ENCODE measurements around the gene FBXO41. TPM values are rescaled to one million over a fixed set of nuclear protein-coding genes. Genes with fewer than 3 reads are reported as not detected.

The FBXO41 gene
- total and polyA plus RNA-seq, 10 of the 15 experiments (the other 5 are each of a cell fraction or from before 2014, with no cell fraction given): 1.9 to 38.9 (median 11.3) TPM

GRCh38 chr2:73232403-73233153 lies 51.7 kb downstream of the FBXO41 start (continued):
- no peak for TF ChIP-seq PRDM15 (CRISPR knock-in tag; IDR thresholded peaks at IDR 0.05)
- TF ChIP-seq CREB1 (IDR thresholded peaks at IDR 0.05; ENCODE audit: low read depth): no peak
- no peak for TF ChIP-seq ZNF217 (IDR thresholded peaks at IDR 0.05)
- TF ChIP-seq BCL3 (IDR thresholded peaks at IDR 0.05; ENCODE audit: borderline replicate concordance, insufficient read depth, low read depth, low read length, poor library complexity, severe bottlenecking): no peak
- TF ChIP-seq RB1 (IDR thresholded peaks at IDR 0.05; ENCODE audit: borderline replicate concordance): 0 out of 2 replicates have a peak, but pooled peaks have one; percentile 60
- TF ChIP-seq, protein P1, sequence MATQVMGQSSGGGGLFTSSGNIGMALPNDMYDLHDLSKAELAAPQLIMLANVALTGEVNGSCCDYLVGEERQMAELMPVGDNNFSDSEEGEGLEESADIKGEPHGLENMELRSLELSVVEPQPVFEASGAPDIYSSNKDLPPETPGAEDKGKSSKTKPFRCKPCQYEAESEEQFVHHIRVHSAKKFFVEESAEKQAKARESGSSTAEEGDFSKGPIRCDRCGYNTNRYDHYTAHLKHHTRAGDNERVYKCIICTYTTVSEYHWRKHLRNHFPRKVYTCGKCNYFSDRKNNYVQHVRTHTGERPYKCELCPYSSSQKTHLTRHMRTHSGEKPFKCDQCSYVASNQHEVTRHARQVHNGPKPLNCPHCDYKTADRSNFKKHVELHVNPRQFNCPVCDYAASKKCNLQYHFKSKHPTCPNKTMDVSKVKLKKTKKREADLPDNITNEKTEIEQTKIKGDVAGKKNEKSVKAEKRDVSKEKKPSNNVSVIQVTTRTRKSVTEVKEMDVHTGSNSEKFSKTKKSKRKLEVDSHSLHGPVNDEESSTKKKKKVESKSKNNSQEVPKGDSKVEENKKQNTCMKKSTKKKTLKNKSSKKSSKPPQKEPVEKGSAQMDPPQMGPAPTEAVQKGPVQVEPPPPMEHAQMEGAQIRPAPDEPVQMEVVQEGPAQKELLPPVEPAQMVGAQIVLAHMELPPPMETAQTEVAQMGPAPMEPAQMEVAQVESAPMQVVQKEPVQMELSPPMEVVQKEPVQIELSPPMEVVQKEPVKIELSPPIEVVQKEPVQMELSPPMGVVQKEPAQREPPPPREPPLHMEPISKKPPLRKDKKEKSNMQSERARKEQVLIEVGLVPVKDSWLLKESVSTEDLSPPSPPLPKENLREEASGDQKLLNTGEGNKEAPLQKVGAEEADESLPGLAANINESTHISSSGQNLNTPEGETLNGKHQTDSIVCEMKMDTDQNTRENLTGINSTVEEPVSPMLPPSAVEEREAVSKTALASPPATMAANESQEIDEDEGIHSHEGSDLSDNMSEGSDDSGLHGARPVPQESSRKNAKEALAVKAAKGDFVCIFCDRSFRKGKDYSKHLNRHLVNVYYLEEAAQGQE (IDR thresholded peaks at IDR 0.05; ENCODE audit: low read depth, low read length): no peak
- no peak for TF ChIP-seq SIX5 (IDR thresholded peaks at IDR 0.05; ENCODE audit: low read depth, low read length, severe bottlenecking)
- TF ChIP-seq CHD1 (IDR thresholded peaks at IDR 0.05; ENCODE audit: low read depth, low read length): no peak
- no peak for TF ChIP-seq GABPA (IDR thresholded peaks at IDR 0.05; ENCODE audit: low read depth)
- TF ChIP-seq, protein P2, sequence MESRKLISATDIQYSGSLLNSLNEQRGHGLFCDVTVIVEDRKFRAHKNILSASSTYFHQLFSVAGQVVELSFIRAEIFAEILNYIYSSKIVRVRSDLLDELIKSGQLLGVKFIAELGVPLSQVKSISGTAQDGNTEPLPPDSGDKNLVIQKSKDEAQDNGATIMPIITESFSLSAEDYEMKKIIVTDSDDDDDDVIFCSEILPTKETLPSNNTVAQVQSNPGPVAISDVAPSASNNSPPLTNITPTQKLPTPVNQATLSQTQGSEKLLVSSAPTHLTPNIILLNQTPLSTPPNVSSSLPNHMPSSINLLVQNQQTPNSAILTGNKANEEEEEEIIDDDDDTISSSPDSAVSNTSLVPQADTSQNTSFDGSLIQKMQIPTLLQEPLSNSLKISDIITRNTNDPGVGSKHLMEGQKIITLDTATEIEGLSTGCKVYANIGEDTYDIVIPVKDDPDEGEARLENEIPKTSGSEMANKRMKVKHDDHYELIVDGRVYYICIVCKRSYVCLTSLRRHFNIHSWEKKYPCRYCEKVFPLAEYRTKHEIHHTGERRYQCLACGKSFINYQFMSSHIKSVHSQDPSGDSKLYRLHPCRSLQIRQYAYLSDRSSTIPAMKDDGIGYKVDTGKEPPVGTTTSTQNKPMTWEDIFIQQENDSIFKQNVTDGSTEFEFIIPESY (IDR thresholded peaks at IDR 0.05): no peak
- no peak for TF ChIP-seq TCF12 (IDR thresholded peaks at IDR 0.05; ENCODE audit: low read depth, low read length)
- TF ChIP-seq TCF7 (IDR thresholded peaks at IDR 0.05; ENCODE audit: borderline replicate concordance): no peak
- TF ChIP-seq KLF5 (IDR thresholded peaks at IDR 0.05; ENCODE audit: partially characterized antibody): no peak
- TF ChIP-seq ATF7 (IDR thresholded peaks at IDR 0.05; ENCODE audit: low read depth): no peak
- no peak for TF ChIP-seq ZNF207 (IDR thresholded peaks at IDR 0.05; ENCODE audit: borderline replicate concordance)

Measured in GM12878 (cell line).